GM19468 (cell line): ENCODE results near the gene EBF4.

Experiments used
- ATAC-seq: cut with Tn5 transposase; IDR thresholded peaks from one replicate; pipeline ENCODE4 v1.9.1; 2021; ENCODE audit warnings: mild to moderate bottlenecking, moderate library complexity, moderate number of reproducible peaks; ENCODE audit not compliant: unreplicated experiment; ENCODE audit errors: extremely low read depth

The EBF4 gene

DNA sequence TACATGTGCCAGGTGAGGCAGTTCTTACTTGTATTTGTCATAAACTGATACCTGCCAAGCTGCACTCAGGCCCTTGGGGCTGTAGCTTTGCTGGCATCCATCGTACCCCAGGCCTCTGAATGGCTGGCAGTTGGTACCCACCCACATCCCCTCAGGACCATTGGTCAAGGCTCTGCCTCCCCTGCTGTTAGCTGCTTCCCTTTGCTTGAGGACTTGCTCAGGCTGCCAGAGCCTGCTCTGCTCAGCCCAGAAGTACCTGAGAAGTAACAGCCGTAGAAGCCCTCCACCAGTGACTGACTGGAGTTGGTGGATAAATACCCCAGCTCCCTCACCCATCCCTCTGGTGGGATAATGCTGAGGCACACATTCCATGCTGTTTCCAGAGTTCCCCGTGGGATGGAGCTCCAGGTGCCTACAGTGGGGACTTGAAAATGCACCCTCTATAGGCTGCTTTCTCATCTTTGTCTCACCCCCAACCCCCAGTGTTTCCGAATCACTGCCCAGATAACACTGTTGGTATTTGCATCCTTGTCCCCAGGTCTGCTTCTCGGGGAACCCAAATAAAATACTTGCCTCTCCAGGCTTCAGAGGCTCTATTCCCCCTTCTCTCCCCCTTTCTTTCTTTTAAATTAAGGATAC is 7.3 kb downstream of the EBF4 start:
- no peak for ATAC-seq

- ATAC-seq, result no peak
Measured at GRCh38 chr20:2700913-2701620, 8.5 kb downstream of the EBF4 start.

GRCh38 chr20:2701671-2702081 is 9.1 kb downstream of the EBF4 start:
- ATAC-seq, result no peak

DNA sequence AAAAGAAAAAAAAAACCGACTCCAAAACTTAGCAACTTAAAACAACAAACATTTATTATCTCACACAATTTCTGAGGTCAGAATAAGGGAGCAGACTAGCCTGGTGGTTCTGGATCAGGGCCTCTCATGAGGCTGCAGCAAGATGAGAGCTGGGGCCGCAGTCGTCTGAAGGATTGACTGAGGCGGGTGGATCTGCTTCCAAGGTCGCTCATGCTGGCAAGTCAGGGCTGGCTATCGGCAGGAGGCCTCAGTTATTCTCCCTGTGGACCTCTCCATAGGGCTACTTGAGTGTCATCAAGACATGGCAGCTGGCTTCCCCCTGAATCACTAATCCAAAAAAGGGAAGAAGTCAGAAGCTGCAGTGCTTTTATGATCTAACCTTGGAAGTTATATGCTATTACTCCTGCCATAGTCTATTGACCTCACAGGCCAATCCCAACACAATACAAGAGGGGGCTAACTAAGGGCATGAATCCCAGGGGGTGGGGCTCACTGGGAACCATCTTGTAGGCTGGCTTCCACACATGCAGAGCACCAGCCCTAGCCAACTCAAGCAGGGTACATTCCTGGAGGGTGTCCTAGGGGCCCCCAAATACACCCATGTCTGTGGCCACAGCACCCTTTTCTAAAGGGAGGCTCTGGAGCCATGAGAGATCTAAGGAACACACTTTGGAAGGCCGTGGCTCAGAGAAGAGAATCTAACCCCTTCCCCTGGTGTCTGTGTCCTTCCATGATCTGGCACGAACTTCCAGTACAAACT is 11.3 kb downstream of the EBF4 start:
- no peak for ATAC-seq

GRCh38 chr20:2705931-2706645 is 13.5 kb downstream of the EBF4 start:
- ATAC-seq, result no peak

DNA sequence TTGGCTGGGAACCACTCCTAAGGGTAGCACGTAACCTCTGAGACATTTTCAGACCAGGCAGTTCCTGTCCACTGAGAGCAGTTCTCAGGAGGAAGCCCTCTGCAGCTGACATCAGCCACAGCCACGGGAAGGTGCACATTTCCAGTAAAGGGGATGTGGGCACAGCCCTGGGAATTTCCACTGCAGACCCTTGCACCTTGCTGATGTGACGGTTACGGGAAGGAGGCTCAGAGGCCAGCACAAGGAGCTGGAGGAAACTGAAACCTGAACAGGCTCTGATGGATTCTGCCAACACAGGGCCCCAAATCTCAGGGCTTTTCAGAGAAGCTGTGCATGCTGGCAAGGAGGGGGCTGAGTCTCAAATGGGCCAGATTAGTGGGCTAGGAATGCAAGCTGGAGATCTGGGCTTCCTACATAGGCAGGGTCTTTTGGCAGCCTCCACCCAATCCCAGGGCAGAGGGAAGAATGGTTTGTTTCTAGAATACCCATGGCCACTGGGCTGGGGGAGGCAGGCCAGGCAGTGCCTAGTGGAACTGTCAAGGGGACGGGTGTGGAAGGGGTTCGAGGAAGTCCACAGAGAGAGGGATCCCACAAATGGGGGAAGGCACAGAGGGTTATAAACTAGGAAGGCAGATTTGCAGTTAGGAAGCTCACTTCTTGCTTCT is 14.2 kb downstream of the EBF4 start:
- no peak for ATAC-seq

DNA sequence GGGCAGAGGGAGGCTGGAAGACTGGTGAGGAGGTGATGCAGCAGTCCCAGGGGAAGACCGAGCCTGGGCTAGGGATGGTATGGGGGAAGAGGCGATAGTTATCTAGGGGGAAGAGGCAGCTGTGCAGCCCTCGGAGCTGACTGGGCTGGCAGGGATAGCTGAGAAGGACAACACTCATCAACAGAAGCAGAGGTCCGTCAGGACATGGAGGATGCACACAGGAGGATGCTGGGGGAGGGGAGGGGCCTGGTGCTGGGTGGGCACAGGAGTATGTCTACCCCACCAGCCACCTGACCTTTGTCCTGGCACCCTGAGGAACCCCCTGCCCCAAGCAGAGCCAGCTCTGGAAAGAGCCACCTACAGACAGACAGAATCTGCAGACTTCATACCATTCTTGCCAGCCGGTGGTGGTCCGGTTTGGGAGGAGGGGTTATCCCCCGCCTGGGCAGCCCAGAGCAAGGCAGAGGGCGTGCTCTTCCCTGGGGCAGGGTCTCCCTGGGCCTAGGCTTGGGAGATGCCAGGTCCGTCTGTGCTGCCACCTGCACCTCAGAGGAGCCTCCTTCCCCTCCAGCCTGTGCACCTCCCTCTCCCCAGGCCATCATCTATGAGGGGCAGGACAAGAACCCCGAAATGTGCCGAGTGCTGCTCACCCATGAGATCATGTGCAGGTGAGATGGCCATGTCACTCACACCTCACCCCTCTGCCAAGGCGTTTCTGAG is 14.9 kb downstream of the EBF4 start:
- ATAC-seq, result no peak

GRCh38 chr20:2708073-2708415 is 15.5 kb downstream of the EBF4 start:
- no peak for ATAC-seq

- ATAC-seq, result no peak
Measured at GRCh38 chr20:2708665-2709064, 16.1 kb downstream of the EBF4 start.

GRCh38 chr20:2709205-2709981 is 16.8 kb downstream of the EBF4 start:
- ATAC-seq, result no peak

DNA sequence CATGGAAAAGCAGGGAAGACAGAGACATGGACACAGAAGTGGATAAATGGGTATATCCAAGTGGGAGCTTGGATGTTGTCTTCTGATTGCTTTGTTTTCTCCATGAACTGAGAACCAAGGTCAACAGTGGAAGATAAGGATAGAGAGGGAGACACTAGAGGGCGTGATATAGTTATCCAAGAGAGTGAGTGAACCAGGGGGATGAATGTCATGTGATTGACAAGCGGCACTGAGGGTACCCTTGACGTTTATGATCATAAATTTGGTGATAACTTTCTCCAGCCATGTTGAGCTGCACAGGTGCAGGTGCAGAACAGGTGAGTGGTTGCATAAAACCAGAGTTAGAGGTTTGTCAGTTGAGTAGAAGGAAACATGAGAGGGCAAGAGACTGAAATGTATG is 20.7 kb downstream of the EBF4 start:
- no peak for ATAC-seq

GRCh38 chr20:2729251-2729713 is 36.7 kb downstream of the EBF4 start:
- ATAC-seq, result no peak

DNA sequence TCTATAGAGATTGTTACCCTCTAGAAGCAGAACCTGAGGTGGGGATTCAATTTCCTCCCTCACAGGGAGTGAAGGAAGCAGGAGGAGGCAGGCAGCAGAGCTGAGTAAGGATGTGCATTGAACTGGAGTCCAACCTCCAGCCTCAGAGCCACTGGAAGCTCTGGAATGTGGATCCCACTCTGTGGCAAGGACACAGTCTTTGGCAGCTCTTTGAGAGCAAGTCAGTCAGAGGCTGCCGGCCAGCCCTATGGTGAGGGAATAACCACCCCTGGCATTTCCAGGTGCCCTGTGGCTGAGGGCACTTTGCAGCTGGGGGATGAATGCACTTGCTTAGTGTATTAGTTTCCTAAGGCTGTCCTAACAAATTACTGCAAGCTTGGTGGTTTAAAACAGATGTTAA is 37.2 kb downstream of the EBF4 start:
- no peak for ATAC-seq

DNA sequence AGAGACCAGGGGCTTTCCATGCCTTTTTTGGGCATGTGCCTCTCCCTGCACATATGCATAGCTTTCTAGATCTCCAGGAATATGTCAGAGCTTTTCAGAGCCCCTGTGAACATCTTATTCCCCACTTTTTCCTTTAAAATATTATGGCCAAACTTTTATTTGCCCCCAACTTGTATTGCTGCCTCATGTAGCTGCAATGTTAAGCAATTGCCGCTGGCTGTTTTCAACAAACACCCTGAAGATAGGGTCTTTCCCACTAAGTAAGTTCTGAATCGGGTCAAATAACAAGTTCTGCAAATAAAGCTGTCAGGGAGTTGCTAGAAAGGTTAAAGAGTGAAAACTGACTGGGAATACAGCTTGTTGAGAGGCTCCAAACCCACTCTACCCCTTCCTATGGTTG is 42.3 kb downstream of the EBF4 start:
- ATAC-seq, result no peak

- ATAC-seq, result no peak
Measured at GRCh38 chr20:2736441-2736840, 43.9 kb downstream of the EBF4 start.

- ATAC-seq, result no peak
Measured at GRCh38 chr20:2738331-2739041, 45.9 kb downstream of the EBF4 start.

- no peak for ATAC-seq
Measured at GRCh38 chr20:2739042-2739398, 46.4 kb downstream of the EBF4 start.

DNA sequence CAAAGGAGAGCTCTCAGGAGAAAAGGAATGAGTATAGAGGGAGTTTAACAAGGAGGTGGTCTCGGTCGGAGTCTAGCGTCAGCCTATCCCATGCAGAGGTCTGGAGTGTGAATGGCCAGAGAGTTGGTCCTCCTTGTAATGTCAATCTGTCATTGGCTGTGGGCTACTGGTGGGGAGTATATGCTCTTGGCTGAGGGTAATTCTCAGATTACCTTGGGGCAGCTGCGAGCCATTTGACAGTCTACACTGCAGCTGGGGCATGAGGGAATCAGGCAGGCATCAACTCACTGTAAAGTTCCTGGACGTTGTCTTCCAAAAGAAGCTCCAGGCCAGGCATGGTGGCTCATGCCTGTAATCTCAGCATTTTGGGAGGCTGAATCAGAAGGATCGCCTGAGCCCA is 48.1 kb downstream of the EBF4 start:
- no peak for ATAC-seq
